ENCODE measurements around the gene ABT1. TPM values are rescaled to one million over a fixed set of nuclear protein-coding genes. Genes with fewer than 3 reads are reported as not detected.

Gene ABT1
- total and polyA plus RNA-seq, 2 of the 8 experiments (the other 6 are each of a cell fraction or from before 2014, with no cell fraction given): 20.5 to 30.7 TPM

- no peak overlapping the region for H3K4ac ChIP-seq (replicated peaks; ENCODE audit: insufficient read length, low read depth, low read length)
- H2BK20ac ChIP-seq (ENCODE audit: low read length): no peak overlapping the region
- H2AK5ac ChIP-seq (ENCODE audit: low read depth, low read length): no peak overlapping the region
- no peak overlapping the region for H4K5ac ChIP-seq (ENCODE audit: insufficient read length, low read depth, low read length)
- no peak for FAIRE-seq
- H3K4me3 ChIP-seq (ENCODE audit: extremely low read depth in 1 of 4, insufficient read depth in 2 of 4, low read depth in 3 of 4, low read length in 4 of 4): peak overlapping the region; percentile 92 to 100 (median 99)
- H3K79me1 ChIP-seq (ENCODE audit: low read depth, low read length): peaks cover 8% of the 10 kb centered on the region
- peaks cover 0 to 6% (median 3%) of the 10 kb centered on the region in 4 experiments; a peak in 2 of 8 replicates for H3K36me3 ChIP-seq (ENCODE audit: control insufficient read depth in 2 of 4, insufficient read depth in 4 of 4, low read length in 3 of 4)
- H4K20me1 ChIP-seq (replicated peaks in 1 of 2; ENCODE audit: control insufficient read depth in 1 of 2, insufficient read depth in 2 of 2, low read length in 2 of 2): no peaks in the 10 kb centered on the region
- WGBS, 2 experiments (ENCODE audit: extremely low coverage in 1 of 2, insufficient coverage in 1 of 2, insufficient read length in 1 of 2, insufficient replicate concordance in 2 of 2, low coverage in 1 of 2, low lambda C conversion rate in 2 of 2, missing lambda C conversion rate in 1 of 2): 2% methylated on average over 39 of the region's 39 CpGs; no CpG with 5 or more reads in 1 of the 2 experiments
- H2BK15ac ChIP-seq (ENCODE audit: low read length): no peak overlapping the region
- H3K27ac ChIP-seq (ENCODE audit: low read depth, low read length): no peak overlapping the region
- H3K23me2 ChIP-seq (ENCODE audit: low read depth, low read length): peaks cover 18% of the 10 kb centered on the region
- H2BK5ac ChIP-seq (ENCODE audit: low read depth, low read length): no peak overlapping the region
- H3K18ac ChIP-seq (ENCODE audit: extremely low read depth, low read length): no peak overlapping the region
- peak overlapping the region; percentile 74 to 90 for H3K4me2 ChIP-seq (ENCODE audit: insufficient read depth in 1 of 2, low read depth in 2 of 2, low read length in 2 of 2)
- no peaks in the 10 kb centered on the region for H3K27me3 ChIP-seq (replicated peaks in 1 of 4; ENCODE audit: control insufficient read depth in 3 of 4, extremely low read depth in 1 of 4, insufficient read depth in 3 of 4, low read length in 3 of 4)
- peaks cover 0 to 5% (median 2%) of the 10 kb centered on the region in 4 experiments; a peak in 5 of 7 replicates for H3K4me1 ChIP-seq (replicated peaks in 1 of 4; ENCODE audit: control insufficient read depth in 3 of 4, insufficient read depth in 4 of 4, low read length in 3 of 4)
- DNase-seq (ENCODE audit: low read depth in 1 of 2, low spot score in 2 of 2): peak; percentile 83 to 96
- H2BK120ac ChIP-seq (replicated peaks; ENCODE audit: low read depth, low read length): no peak overlapping the region
- H3K9ac ChIP-seq (replicated peaks in 1 of 4; ENCODE audit: extremely low read depth in 1 of 4, low read depth in 3 of 4, low read length in 3 of 4): no peak overlapping the region
- peaks cover 0 to 12% of the 10 kb centered on the region in 2 experiments; a peak in 2 of 4 replicates for H3K79me2 ChIP-seq (ENCODE audit: control insufficient read depth in 1 of 2, insufficient read depth in 2 of 2, low read length in 2 of 2)
- H3K14ac ChIP-seq (ENCODE audit: insufficient read length): no peak overlapping the region
- 0 out of 2 replicates have a peak overlapping the region, but pooled peaks have one; percentile 1 for H2AFZ ChIP-seq (ENCODE audit: low read length)
- ChIA-PET POLR2A (ENCODE audit: partially characterized antibody) (interaction anchor here (0.6 to 2.9 kb wide), 8 partner anchors 16 to 401 kb away, joined by 3 to 10 read pairs (median 3); a partner anchor contains a TSS), CTCF (ENCODE audit: partially characterized antibody) (interaction anchor here (0.6 to 6.0 kb wide), 18 partner anchors 9 to 1104 kb away, joined by 3 to 134 read pairs (median 4); partner anchors contain the start of gene BTN1A1)
- no peaks in the 10 kb centered on the region for H3K9me3 ChIP-seq (ENCODE audit: insufficient read depth in 2 of 2, low read depth in 1 of 2, low read length in 1 of 2)
- H2BK12ac ChIP-seq (ENCODE audit: low read depth, low read length): no peak overlapping the region
- H3K56ac ChIP-seq (replicated peaks; ENCODE audit: insufficient read length, low read depth, low read length): no peak overlapping the region
- no peak overlapping the region for H3K23ac ChIP-seq (ENCODE audit: insufficient read length)
- no peak overlapping the region for H4K91ac ChIP-seq (replicated peaks; ENCODE audit: insufficient read length, low read length)
- no peak overlapping the region for H4K8ac ChIP-seq (ENCODE audit: extremely low read depth, insufficient read depth, low read length)
- TF ChIP-seq YY1 (IDR thresholded peaks at IDR 0.05; ENCODE audit: low read depth, low read length) (peak; percentile 67; the same call in 1 of the 2 replicates), RAD21 (IDR thresholded peaks at IDR 0.05 in 1 of 2, conservative IDR thresholded peaks at IDR 0.05 in 1 of 2; ENCODE audit: low read depth in 2 of 2, low read length in 2 of 2) (peak; percentile 65 to 79), TAF7 (optimal IDR thresholded peaks at IDR 0.05; ENCODE audit: borderline replicate concordance, low read depth, low read length) (peak; percentile 57), SIN3A (conservative IDR thresholded peaks at IDR 0.05 in 1 of 2, IDR thresholded peaks at IDR 0.05 in 1 of 2; ENCODE audit: low read depth in 1 of 2, low read length in 2 of 2) (peak; percentile 35 to 51; a peak in 1 of 4 replicates), ATF3 (IDR thresholded peaks at IDR 0.05; ENCODE audit: insufficient read depth, low read depth, low read length) (0 out of 2 replicates have a peak, but pooled peaks have one; percentile 39), NANOG (IDR thresholded peaks at IDR 0.05; ENCODE audit: insufficient read depth, low read depth, low read length, poor library complexity, severe bottlenecking) (peak; percentile 39), CTCF (IDR thresholded peaks at IDR 0.05; ENCODE audit: control extremely low read depth in 1 of 3, insufficient read depth in 1 of 3, low read depth in 1 of 3, low read length in 3 of 3) (peak; percentile 75 to 88 (median 83))
Measured at GRCh38 chr6:26595669-26596269, 984 bp upstream of the ABT1 start.
